ENCODE measurements around the gene PSMD1.

- TF ChIP-seq CTCF (conservative IDR thresholded peaks at IDR 0.05 in 1 of 2, IDR thresholded peaks at IDR 0.05 in 1 of 2; ENCODE audit: extremely low read depth in 1 of 2, insufficient read depth in 1 of 2, low read depth in 1 of 2, low read length in 2 of 2) (no peak), EZH2 (IDR thresholded peaks at IDR 0.05; ENCODE audit: borderline replicate concordance, low read length) (no peak)
These were observed 38.2 kb downstream of the PSMD1 start for GRCh38 chr2:231094736-231095346.
